ENCODE measurements around the gene CSTF3. TPM values are rescaled to one million over a fixed set of nuclear protein-coding genes. Genes with fewer than 3 reads are reported as not detected.
"Not testable (repeated sequence)": the region's sequence is repeated elsewhere in the genome, so short reads cannot be mapped to it uniquely, and the experiment has no call there.

Gene CSTF3
- total RNA-seq, 1 donor from 2014 or later = 33.4 TPM

DNA sequence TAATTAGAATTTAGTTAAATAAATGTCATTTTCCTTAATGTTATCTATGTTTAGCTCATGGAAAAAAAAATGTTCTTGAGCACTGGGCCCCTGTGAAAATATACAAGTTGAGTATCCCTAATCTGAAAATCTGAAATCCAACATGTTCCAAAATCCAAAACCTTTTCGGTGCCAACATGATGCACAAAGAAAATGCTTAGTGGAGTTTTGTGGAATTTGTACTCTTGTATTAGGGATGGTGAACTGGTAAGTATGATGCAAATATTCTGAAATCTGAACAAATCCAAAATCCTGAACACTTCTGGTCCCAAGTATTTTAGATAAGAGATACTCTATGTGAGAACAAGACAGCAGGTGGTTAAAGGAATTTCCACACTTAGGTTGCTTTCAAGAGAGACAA is 77.4 kb downstream of the CSTF3 start:
- DNase-seq = no peak

DNA sequence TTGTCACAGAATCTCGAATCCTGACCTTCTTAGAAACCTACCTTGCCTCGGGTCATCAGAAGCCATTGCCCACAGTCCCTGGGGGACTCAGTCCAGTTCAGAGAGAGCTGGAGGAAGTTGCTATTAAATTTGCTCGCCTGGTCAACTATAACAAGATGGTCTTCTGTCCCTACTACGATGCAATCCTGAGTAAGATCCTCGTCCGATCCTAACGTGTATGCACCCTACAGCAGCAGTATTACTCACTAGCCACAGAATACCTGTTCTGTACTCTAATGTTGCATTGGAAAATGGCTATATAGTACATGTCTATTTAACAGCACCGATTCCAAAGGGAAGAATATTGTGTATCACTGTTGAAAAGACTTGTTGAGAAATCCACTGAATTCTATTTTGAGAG is 88.8 kb downstream of the CSTF3 start:
- DNase-seq = no peak

DNA sequence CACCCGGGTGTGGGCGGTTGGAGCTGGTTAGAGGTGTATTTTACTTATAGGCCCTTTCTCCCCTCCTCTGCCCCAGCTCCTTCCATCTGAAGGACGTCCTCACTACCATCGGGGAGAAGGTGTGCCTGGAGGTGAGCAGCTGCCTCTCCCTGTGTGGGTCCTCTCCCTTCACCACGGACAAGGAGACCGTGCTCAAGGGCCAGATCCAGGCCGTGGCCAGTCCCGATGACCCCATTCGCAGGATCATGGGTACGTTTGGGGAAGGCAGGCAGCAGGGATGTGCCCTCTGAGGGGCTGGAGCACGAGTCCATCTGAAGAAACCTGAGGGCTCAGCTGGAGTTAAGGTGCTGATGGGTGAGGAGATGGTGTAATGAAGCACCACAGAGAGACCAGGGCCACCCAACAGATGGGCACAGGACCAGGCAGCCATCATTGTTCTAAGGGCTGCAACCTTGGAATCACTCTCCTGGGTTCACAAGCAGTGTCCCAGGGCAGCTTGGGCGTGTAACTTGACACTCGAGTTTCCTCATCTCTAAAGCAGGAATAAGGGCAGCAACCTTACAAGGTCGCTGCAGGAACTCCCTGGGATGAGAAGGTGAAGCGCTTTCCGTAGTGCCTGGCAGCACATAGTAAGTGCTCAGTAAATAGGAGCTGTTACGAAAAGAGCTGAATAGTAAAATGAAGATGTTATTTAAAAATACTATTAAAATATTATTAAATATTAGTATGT is 92.5 kb downstream of the CSTF3 start:
- DNase-seq = no peak

DNA sequence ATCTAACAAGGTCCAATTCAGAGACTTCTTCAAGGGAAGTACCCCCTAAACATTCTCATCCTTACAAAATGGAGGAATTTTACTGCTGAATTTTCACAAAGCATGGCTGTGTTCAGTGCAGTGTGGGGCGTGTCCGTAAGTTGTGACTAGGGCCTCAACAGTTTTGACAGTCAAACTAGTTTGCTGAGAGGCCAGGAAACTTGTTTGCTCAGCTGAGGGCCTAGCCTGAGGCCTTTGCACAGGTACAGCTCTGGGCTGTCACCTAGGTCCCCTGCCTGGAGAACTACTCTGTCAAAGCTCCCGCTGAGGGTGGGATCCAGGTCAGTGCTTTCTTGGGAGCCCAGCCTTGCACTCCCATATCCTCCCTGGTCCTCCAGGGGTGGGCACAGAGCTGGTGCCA is 94.0 kb downstream of the CSTF3 start:
- DNase-seq = no peak

DNA sequence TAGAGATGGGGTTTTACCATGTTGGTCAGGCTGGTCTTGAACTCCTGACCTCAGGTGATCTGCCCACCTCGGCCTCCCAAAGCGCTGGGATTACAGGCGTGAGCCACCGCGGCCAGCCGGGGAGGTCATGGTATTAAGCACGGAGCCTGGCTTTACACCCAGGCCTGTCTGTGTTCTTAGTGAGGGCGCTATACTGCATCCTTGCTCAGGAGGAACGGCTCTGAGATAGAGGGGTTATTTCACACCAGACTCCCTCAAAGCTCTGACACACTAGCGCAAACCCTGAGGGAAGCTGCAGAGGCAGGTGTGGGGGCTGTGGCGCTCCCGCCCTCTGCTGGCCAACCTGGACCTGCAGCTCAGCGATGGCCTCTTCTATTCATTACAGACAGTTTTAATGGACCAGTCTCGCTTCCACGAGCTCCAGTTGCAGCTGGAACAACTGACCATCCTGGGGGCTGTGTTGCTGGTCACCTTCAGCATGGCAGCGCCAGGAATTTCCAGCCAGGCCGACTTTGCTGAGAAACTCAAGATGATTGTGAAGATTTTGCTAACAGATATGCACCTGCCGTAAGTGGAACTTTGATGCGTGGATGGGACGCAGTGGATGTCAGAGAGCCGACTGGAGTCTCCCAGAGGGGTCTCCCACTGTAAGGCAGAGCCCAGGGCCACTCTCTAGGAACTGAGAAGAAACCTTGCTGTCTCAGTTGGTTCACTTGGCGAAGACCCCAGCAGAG is 95.7 kb downstream of the CSTF3 start:
- DNase-seq = no peak

DNA sequence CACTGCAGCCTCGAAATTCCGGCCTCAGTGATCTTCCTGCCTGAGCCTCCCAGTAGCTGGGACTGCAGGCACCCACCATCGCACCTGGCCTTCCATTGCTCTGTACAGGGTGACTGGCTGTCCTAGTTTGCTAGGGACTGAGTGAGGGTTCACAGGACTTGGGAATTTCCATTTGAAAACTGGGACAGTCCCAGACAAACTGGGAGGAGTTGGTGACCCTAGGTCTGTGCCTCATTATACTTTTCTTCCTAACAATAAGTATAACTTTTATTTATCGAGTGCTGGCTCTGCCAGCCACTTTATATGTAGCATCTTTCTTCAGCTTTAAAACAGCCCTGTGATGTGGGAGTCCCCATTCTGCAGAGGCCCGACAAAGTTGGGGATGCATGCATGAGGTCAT is 96.4 kb downstream of the CSTF3 start:
- no peak for DNase-seq

DNA sequence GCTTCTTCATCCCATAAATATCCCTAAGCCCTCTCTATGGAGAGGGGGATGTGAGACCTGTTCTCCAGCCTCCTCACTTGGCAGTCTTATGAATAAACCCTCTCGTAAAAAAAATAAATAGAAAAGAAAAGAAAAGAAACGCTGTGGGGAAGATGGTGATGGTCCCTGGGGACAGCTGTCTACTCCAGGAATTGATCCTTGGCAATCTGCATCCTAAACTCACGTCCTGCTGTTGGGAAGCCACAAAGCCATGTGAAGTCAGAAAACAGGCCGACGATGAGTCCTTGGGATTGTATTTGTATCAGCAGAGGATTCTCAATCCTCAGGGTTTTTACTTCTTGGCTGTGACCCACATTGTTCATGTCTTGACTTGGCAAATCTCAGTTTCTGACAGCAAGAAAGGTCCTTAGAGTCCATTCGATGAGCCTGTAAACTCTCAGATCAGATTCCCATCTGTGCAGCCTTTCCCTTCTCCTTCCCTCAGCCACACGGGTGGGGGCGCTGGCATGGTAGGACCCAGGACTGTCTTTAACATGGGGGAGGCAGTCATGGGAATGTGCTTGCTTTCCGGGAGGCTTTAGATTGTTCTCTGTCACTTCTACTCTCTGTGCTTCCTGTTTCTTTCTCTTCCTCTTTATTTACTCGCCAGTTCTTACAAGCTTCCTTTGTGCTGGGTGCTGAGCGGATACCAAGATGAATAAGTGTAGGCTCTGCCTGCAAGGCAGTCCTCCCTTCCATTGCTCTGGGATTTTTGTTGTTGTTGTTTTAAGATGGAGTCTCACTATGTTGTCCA is 97.1 kb downstream of the CSTF3 start:
- no peak for DNase-seq

DNA sequence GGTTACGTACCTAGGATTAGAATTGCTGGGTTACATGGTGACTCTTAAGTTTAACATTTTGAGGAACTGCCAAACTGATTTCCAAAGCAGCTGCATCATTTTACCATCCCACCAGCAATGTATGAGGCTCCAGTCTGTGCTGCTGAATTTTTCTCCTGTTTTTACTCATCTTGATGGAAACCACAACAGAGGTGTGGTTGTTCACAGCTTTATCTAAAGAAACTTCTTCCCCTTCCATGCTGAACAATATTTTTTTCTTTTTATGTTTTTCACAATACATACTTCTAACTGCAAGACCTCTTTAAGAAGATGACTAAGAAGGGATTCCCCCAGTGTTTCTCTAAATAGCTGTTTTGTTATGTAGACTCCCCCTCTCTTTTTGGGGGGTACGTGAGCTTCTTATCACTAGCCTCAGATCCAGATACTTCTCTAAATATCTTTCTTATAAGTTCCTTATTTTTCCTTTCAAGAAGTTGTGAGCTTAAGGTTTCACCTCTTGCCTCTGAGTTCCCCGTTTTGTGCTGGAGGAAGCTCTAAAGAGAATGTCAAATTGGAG is 97.9 kb downstream of the CSTF3 start:
- DNase-seq = no peak

DNA sequence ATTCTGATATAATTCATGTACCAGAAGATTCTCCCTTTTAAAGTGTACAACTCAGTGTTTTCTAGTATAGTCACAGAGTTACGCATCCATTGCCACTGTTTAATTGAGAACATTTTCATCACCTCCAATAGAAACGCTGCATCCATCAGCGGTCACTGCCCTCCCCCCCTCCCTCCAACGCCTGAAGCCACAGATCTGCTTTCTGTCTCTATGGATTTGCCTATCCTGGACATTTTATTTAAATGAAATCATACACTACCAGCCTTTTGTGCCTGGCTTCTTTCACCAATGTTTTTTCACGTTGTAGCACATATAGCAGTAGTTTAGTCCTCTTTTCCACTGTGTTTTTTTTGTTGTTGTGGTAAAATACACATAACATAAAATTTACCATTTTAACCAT is 99.1 kb downstream of the CSTF3 start:
- DNase-seq = no peak

DNA sequence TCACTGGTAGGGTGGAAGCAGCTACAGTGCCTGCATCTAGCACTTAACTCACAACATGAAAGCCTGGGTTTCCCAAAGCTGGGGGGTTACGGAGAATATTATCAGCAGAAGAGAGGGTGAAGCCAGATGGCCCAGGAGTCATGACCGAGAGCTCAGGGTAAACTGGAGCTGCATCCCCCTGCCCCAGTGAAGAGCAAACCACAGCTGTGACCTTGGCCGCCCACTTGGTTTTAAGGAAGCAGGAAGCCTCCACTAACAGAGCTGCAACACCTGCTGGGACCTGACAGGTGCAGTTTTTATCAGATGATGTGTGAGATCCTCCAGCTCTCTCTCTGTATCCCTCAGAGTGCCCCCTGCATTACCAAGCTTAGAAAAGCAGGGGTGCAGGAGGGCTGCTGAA is 101.0 kb downstream of the CSTF3 start:
- no peak for DNase-seq

DNA sequence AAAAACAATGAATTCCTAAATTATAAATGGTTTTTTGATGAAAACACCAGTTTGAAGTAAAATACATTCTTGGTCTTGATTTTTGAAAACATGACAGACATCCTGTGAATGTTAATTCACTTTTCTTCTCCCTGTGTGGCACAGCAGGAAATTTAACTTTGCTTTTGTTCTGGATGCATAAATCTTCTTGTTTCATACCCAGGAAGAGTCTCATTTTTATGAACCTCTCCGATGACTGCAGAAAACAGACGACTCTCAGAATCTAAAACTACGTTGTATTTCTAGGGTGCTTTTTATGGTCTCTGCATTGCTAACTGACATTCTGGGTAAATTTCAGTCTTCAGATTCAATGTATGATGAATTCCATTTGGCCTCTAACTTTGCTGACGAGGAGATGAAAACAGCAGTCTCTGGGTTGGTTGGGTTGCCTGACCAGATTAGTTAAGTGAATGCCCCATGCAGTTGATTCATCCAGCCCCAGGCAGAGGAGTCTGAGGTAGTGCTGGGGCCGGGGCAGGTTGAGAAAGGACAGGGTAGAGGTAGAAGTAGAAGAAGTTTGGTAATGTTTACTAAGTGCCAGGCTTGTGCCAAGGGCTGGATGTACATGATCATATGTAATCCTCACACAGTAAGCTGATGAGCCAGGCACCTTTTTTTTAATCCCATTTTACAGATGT is 101.8 kb downstream of the CSTF3 start:
- no peak for DNase-seq

DNA sequence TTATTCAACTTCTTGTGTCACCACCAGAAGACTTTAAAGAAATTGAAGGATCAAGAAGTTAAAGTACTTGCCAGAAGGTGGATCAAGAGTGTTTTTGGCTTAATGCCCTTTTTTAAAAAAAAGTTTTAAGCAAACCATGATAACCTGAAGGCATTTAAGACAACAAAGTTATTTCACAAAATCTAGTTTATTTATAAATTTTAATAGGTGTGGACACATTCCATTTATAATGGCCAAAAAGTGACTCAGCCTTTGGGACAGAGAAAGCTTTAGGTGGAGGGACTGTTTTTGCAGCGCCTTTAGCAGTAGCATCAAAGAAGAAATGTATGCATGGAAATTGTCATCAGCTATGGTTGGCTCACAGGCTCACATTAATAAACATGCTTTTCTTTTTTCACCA is 104.0 kb downstream of the CSTF3 start:
- DNase-seq = no peak

DNA sequence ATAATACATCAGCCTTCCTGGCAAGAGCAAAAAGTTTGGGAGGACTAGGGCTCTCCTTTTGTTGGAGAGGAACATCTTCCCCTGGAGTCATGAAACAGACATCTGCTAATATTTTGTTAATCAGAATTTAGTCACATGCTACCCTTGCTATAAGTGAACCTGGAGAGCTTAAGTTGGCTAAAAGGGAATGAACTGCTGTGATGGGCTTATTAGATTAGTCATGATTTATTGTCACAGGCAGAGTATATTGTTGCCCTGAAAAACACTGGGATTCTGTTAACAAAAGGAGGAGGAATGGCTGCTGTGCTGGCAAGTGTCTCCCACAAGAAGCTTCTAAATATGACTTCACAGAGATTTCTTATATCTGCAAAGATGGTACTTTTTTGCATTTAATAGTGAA is 105.9 kb downstream of the CSTF3 start:
- no peak for DNase-seq

DNA sequence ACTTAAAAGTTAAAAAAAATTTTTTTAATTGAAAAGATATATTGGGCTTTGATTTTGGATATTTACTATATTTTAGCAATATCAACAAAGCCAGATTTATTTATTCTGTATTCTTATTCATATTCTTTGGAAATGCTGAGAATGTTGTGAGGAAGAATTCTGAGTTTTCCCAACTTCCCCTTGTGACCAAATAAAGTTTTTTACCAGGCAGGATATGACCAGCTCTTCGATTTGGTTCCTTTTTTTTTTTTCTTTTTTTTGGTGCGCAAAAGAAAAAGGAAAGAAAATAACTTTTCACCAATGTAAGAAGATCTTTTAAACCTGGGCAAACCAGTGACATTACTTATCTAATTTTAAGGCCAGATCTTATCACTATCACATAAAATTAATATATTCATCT is 109.0 kb downstream of the CSTF3 start:
- no peak for DNase-seq

DNA sequence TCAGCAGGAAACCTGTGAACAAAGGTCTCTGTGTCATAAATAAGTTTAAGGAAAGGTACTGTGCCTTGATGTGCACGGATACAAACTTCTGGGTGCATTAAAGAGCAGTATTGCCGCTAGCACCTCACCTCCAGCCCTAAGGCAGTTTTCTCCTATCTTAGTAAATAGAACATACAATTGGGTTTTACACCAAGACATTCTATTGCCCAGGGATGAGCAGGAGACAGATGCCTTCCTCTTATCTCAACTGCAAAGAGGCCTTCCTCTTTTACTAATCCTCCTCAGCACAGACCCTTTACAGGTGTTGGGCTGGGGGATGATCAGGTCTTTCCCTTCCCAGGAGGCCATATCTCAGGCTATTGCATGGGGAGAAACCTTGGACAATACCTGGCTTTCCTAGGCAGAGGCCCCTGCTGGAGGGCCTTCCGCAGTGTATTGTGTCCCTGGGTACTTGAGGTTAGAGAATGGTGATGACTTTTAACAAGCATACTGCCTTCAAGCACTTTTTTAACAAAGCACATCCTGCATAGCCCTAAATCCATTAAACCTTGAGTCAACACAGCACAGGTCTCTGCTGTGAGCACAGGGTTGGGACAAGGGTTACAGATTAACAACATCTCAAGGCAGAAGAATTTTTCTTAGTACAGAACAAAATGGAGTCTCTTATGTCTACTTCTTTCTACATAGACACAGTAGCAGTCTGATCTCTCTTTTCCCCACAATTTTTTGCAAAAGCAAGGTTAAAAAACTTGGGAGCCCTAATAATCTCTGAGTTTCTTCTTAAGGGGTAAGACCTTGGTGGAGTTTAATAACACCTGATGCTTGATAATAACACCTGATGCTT is 111.5 kb downstream of the CSTF3 start:
- DNase-seq = not testable (repeated sequence)

DNA sequence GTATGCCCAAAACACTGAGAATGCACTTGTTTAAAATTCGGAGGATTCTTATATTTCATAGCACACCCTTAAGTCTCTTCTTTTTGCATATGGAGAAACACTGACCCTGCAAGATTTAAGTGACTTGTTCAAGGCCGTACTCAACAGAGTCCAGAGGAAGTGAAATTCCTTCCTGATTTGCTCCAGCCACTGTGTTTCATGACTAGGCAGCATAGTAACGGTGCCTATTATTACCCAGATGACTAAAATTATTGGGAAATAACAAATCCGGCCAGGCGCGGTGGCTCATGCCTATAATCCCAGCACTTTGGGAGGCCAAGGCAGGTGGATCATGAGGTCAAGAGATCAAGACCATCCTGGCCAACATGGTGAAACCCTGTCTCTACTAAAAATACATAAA is 112.6 kb downstream of the CSTF3 start:
- DNase-seq = not testable (repeated sequence)

DNA sequence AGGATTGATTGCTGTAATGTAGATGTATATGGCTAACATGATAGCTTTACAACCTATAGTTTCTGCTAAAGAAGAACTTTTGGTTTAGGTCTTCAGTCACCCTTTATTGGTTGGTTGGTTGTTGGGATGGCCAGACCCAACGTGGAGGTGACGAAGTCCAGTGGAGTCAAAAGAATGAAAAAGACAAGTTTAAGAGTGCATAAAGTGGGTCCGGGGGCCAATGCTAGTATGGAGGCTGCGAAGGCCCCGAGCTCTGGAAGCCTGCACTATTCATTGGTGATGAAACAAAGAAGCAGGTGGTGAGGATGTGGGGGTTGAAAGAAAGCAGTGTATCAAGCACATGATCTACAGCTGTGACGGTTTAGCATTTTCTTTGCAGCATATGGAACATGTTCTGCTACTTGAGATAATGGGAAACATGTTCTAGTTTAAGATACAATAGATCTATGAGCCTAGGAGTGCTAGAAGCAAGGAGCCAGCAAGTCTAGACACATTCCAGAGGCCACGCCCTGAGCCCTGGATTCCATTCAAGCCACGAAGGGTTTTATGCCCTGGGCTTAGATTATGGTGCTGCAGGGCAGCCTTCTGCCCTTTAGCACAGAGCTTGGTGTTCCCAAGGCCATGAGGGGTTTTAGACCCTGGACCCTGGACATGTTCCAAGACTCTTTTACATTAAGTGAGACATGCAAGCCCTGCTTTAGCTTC is 115.6 kb downstream of the CSTF3 start:
- no peak for DNase-seq

DNA sequence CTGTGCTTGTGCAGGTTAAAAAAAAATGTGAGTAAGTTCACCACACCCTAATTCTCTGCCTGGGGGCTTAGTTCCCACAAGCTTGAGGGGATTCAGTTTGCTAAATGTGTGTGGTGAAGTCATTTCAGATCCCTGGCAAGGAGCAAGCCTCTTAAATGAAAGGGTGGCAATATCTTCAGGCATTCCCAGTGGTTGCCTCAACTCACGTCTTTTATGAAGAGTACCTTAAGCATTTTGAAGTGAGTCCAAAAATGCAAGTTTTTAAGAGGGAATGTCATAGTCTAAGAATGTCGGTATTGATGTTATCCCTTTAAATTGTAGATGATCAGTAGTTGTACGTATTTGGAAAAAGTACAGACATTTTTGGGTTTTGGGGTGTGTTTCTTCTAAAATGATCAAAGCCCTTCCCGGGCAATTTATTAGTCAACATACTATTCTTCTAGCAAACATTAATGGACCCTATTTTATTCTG is 117.0 kb downstream of the CSTF3 start:
- no peak for DNase-seq

DNA sequence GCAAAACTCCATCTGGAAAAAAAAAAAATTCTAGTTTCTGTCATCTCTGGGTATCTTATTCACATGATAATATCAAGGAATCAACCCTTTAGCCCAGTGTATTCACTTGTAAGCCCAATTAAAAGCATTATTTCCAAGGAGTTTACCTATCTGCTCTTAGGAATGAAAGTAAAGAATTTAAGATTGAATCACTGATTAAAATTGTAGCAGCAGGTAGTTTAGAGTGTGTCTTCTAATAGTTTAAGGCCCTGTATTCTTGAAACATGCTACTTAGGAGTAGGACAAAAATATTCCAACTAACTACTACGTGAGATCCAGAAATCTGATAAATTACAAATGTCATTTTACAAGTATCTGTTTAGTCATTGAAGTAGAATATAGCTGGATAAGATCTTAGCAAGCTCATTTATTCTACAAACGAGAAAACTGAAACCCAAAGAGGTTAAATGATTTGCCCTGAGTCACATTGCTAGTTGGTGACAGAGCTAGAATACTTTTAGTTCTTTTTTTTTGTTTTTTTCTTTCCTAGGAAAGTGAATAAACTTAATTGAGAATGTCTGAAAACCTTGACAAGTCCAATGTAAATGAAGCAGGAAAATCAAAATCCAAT is 118.0 kb downstream of the CSTF3 start:
- no peak for DNase-seq

DNA sequence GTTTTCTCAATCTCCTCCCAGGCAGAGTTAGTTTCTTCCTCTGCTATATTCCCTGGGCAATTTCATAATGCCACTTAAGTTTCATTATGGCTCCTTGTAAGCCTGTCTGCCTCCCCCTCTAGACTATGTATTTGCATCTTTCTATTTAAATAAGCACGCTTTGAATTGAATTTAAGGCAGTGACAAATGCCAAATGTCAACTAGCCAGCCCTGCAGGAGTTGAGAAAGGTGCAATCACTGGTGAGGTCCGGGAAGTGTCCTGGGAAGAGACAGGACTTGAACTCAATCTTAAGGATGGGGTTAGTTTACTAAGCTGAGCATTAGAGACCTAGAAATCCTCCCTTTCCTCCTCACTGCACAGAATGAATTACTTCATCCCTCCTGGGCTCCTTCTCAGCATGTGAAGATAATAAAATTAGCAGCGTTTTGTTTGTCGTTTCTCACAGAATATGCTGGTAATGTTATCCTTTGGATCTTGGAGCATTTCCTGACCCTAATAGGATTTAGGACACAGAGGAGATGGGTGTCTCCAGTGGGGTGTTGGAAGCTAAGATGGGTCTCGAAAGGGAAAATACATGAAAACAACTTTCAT is 120.3 kb downstream of the CSTF3 start:
- no peak for DNase-seq

Data from skin of body (tissue), 2 donors.